HG02973 (cell line): ENCODE data around the gene APOL3.
"Not testable (repeated sequence)": the region's sequence is repeated elsewhere in the genome, so short reads cannot be mapped to it uniquely, and the experiment has no call there.

ENCODE experiments used
- ATAC-seq: cut with Tn5 transposase; IDR thresholded peaks from one replicate; pipeline ENCODE4 v1.9.1; 2021; ENCODE audit warnings: moderate library complexity; ENCODE audit not compliant: unreplicated experiment

The APOL3 gene

GRCh38 chr22:36104988-36105387, 55.6 kb downstream of the APOL3 start:
- no peak for ATAC-seq

GRCh38 chr22:36104435-36104834, 56.1 kb downstream of the APOL3 start:
- ATAC-seq: no peak

- ATAC-seq: no peak
Observed at GRCh38 chr22:36103891-36104290, 56.7 kb downstream of the APOL3 start.

- ATAC-seq: no peak
Observed at GRCh38 chr22:36102995-36103394, 57.6 kb downstream of the APOL3 start.

DNA sequence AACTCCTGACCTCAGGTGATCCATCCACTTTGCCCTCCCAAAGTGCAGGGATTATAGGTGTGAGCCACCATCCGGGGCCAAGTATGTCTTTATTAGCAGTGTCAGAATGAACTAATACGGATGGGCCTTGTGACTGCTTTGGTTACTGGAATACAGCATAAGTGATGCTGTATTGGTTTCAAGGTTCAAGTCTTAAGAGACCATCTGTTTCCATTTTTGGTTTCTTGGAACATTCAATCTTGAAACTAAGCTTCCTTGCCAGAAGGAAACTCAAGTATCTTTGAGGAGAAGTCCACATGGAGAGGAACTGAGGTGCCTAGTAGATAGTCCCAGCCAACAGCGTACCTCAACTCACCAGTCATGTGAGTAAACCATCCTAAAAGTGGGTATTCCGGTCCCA, 58.8 kb downstream of the APOL3 start:
- no peak for ATAC-seq

DNA sequence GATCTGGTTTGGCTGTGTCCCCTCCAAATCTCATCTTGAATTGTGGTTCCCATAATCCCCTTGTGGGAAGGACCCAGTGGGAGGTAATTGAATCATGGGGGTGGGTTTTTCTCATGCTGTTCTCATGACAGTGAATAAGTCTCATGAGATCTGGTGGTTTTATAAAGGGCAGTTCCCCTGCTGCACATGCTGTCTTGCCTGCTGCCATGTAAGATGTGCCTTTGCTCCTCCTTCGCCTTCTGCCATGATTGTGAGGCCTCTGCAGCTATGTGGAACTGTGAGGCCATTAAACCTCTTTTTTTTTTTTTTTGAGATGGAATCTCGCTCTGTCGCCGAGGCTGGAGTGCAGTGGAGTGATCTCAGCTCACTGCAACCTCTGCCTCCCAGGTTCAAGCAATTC, 59.6 kb downstream of the APOL3 start:
- not testable (repeated sequence) for ATAC-seq

DNA sequence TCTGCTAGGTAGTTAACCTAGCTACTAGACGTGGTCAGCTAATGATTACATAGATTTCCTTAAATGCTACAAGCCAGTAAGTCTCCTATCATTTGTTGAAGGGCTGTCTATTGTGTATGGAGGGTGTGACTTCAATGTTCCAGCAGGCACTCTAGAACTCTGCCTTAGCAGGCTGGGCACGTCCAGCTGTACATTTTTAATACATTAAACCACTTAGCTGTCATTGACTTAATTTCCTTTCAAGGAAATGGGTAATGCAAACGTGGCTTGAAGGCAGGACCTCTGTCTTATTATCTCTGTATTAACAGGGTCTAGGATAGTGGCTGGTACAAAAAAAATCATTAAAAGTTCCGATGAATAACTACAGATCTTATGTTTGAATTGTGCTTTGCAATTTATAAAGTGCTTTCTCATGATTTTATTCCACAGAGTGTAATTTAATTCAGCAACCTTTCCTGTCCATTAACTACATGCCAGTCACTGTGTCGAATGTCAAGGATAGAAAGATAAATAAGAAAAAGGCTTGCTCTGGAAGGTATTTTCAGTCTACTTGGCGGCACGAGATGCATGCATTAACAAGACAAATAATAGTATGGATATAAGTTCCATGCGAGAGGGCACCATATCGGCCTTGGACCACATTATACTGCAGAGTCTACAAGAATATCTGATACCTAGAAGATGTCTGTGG, 60.3 kb downstream of the APOL3 start:
- ATAC-seq: no peak

- not testable (repeated sequence) for ATAC-seq
Observed at GRCh38 chr22:36099561-36099960, 61.0 kb downstream of the APOL3 start.

DNA sequence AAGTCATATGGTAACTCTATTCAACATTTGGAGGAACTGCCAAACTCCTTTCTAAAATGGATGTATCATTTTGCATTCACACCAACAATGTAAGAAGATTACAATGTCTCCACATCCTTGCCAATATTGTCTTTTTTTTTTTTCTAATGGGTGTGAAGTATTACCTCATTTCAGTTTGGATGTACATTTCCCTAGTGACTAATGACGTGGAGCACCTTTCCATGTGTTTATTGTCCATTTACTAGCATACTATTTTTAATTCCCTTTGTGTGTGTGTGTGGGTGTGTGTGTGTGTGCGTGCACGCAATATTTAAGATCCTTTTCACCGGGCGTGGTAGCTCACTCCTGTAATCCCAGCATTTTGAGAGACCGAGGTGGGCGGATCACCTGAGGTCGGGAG, 62.7 kb downstream of the APOL3 start:
- no peak for ATAC-seq

DNA sequence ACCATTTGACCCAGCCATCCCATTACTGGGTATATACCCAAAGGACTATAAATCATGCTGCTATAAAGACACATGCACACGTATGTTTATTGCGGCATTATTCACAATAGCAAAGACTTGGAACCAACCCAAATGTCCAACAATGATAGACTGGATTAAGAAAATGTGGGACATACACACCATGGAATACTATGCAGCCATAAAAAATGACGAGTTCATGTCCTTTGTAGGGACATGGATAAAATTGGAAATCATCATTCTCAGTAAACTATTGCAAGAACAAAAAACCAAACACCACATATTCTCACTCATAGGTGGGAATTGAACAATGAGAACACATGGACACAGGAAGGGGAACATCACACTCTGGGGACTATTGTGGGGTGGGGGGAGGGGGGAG, 69.8 kb downstream of the APOL3 start:
- not testable (repeated sequence) for ATAC-seq
